Coronary artery (tissue), 2 donors: ENCODE measurements around the gene CTNNA2.

Source experiments
- DNase-seq: peaks from one replicate; pipeline ENCODE4 v3.0.0-alpha.2; 2017; ENCODE audit warnings: low spot score
- H3K27ac ChIP-seq, 2 donors: fragments of 200-600 bp; sonication (generic); one replicate each; pipeline ENCODE4 v1.5.1; 2016 to 2019
- H3K4me3 ChIP-seq: fragments of 200-600 bp; sonication (generic); 2 replicates; pipeline ENCODE4 v1.5.1; 2016; ENCODE audit warnings: mild to moderate bottlenecking, moderate library complexity
- TF ChIP-seq, protein P1 (sequence below): fragments of 200-600 bp; sonication (generic); IDR thresholded peaks from one replicate; pipeline ENCODE4 v1.5.1; 2019; ENCODE audit warnings: antibody characterized with exemption

The CTNNA2 gene

GRCh38 chr2:80246534-80246933 lies 733.7 kb downstream of the CTNNA2 start:
- no peak for DNase-seq
- TF ChIP-seq, protein P1, sequence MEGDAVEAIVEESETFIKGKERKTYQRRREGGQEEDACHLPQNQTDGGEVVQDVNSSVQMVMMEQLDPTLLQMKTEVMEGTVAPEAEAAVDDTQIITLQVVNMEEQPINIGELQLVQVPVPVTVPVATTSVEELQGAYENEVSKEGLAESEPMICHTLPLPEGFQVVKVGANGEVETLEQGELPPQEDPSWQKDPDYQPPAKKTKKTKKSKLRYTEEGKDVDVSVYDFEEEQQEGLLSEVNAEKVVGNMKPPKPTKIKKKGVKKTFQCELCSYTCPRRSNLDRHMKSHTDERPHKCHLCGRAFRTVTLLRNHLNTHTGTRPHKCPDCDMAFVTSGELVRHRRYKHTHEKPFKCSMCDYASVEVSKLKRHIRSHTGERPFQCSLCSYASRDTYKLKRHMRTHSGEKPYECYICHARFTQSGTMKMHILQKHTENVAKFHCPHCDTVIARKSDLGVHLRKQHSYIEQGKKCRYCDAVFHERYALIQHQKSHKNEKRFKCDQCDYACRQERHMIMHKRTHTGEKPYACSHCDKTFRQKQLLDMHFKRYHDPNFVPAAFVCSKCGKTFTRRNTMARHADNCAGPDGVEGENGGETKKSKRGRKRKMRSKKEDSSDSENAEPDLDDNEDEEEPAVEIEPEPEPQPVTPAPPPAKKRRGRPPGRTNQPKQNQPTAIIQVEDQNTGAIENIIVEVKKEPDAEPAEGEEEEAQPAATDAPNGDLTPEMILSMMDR: no peak
- Histone ChIP-seq H3K27ac (no peak overlapping the region), H3K4me3 (no peak overlapping the region)

GRCh38 chr2:80247339-80247738 lies 734.5 kb downstream of the CTNNA2 start:
- TF ChIP-seq, protein P1: no peak
- Histone ChIP-seq H3K27ac (no peak overlapping the region), H3K4me3 (no peak overlapping the region)
- DNase-seq: no peak

DNA sequence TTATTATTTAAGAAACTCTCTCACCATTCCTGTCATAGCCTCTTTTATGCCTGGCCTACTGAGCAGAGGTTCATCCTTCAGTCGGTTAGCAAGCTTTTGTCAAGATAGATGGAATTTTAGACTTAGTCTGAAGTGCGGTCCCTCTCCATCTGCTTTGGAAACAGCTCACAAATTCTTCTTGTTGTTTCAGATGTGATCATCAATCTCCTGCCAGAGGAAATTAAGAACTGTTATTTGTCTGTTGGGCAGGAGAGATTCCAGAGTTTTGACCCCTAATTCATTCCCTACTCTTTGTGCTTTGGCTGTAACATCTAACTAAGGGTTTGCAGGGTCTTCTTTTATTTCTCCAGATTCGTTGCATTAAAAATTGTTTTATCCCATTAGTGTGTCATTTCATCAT lies 735.3 kb downstream of the CTNNA2 start:
- DNase-seq: no peak
- H3K27ac ChIP-seq: no peak overlapping the region
- TF ChIP-seq, protein P1: no peak
- no peak overlapping the region for H3K4me3 ChIP-seq

DNA sequence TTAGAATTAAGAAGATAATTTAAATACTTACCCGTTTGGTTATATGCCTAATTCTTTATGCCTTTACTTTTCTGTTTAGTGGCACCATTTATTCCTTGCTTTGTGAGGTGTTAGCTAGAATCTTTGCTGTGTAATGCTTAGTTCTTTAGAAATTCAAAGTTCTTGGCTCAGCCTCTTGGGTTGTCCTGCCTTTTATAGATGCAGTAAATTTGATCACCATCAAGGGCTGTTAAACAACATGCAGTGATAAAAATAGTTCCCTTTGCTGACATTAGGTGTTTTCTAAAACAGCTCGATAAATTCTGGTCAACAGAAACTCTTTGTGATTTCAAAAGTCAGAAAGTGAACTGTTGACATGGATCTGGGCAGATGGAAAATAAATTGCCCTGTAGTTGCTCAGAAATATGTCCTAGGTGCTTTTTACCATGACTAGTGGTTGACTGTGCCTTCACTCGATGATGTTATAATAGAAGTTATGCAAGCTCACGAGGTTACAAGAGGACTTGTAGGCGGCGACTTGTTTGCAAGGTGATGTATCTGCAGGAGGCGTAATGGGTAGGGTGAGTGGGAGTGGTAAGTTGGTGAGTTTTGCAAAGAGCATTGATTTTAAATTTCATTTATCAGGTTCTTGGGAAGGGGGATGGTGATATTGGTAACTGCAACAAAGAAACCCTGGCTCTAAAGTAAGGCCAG lies 739.6 kb downstream of the CTNNA2 start:
- no peak for DNase-seq
- TF ChIP-seq, protein P1: no peak
- Histone ChIP-seq H3K27ac (no peak overlapping the region), H3K4me3 (no peak overlapping the region)

- TF ChIP-seq, protein P1: no peak
- DNase-seq: no peak
- no peak overlapping the region for H3K27ac ChIP-seq
- H3K4me3 ChIP-seq: no peak overlapping the region
These were observed 743.3 kb downstream of the CTNNA2 start for GRCh38 chr2:80255918-80256781.

DNA sequence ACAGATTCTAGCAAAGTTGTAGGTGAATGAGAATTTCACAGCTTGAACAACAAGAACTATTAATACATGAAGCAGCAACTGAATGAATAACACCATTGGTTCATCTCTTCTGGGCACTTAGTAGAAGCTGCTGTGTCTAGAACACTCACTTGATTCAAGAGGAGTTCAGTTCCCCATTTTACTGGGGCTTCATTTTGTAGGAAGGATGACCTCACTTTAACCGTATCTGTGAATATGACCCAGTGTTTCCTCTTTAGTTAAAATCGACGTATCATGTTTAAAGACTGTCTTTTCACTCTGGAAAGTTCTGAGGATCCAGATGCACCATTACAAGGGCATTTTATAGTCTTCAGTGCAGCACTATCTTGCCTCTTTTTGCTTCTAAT lies 743.9 kb downstream of the CTNNA2 start:
- TF ChIP-seq, protein P1: no peak
- no peak overlapping the region for H3K4me3 ChIP-seq
- DNase-seq: no peak
- no peak overlapping the region for H3K27ac ChIP-seq
